MCF 10A (cell line): Measurements from ENCODE around the gene MPC2. TPM values are rescaled to one million over a fixed set of nuclear protein-coding genes. Genes with fewer than 3 reads are reported as not detected.
"Not testable (repeated sequence)": the region's sequence is repeated elsewhere in the genome, so short reads cannot be mapped to it uniquely, and the experiment has no call there.

Experiments used
- BruUV-seq: library from RNA; stranded (reverse); fragments of 400-500 nt; replicated peaks from 2 replicates; lab custom pipeline; 2021; lab: Mats Ljungman, UMichigan
- CTCF ChIA-PET: fragments of 300-600 bp; sonication (Branson Sonifier 250); formaldehyde crosslinking; extraction: SDS; loops from one replicate; lab custom pipeline; 2021; ENCODE audit warnings: antibody characterized with exemption, inconsistent platforms; lab: Yijun Ruan, JAX
- POLR2A ChIA-PET: fragments of 300-600, 350-650 bp; sonication (Branson Sonifier 250); formaldehyde crosslinking; extraction: SDS; loops from one replicate; lab custom pipeline; 2020; ENCODE audit warnings: antibody characterized with exemption, inconsistent platforms; lab: Yijun Ruan, JAX
- DNase-seq: peaks from one replicate; pipeline ENCODE4 v3.0.0-alpha.2; 2018; ENCODE audit not compliant: unreplicated experiment
- H3K27ac Mint-ChIP-seq: one replicate; pipeline ENCODE4 v1.8.0; 2022; ENCODE audit warnings: mild to moderate bottlenecking, low read depth, mixed read lengths; ENCODE audit not compliant: unreplicated experiment
- H3K27me3 Mint-ChIP-seq: one replicate; pipeline ENCODE4 v1.8.0; 2022; ENCODE audit warnings: mixed read lengths; ENCODE audit not compliant: insufficient read depth, unreplicated experiment
- H3K36me3 Mint-ChIP-seq: one replicate; pipeline ENCODE4 v1.8.0; 2022; ENCODE audit warnings: mild to moderate bottlenecking, moderate library complexity, mixed read lengths; ENCODE audit not compliant: insufficient read depth, unreplicated experiment
- H3K4me1 Mint-ChIP-seq: one replicate; pipeline ENCODE4 v1.8.0; 2022; ENCODE audit warnings: mixed read lengths; ENCODE audit not compliant: insufficient read depth, unreplicated experiment
- H3K4me3 Mint-ChIP-seq: one replicate; pipeline ENCODE4 v1.8.0; 2022; ENCODE audit warnings: mild to moderate bottlenecking, moderate library complexity, mixed read lengths; ENCODE audit not compliant: unreplicated experiment
- H3K9me3 Mint-ChIP-seq: one replicate; pipeline ENCODE4 v1.8.0; 2022; ENCODE audit warnings: mixed read lengths; ENCODE audit not compliant: unreplicated experiment
- intact Hi-C: fragments of 100-400 bp; cut with micrococcal nuclease; formaldehyde crosslinking; loops from 2 replicates; pipeline ENCODE4 v1.14.1; 2022
- total RNA-seq: library from RNA; stranded (reverse); gene quantifications from 2 replicates; pipeline ENCODE4 v1.2.3, GENCODE V29; 2022
- TF ChIP-seq, protein P1 (sequence below): fragments of 200-600 bp; IDR thresholded peaks from one replicate; pipeline ENCODE4 v1.8.0; 2022; ENCODE audit warnings: antibody characterized with exemption, mild to moderate bottlenecking; ENCODE audit not compliant: unreplicated experiment

The MPC2 gene
- total RNA-seq, 1 experiment from 2014 or later, result 108 TPM

DNA sequence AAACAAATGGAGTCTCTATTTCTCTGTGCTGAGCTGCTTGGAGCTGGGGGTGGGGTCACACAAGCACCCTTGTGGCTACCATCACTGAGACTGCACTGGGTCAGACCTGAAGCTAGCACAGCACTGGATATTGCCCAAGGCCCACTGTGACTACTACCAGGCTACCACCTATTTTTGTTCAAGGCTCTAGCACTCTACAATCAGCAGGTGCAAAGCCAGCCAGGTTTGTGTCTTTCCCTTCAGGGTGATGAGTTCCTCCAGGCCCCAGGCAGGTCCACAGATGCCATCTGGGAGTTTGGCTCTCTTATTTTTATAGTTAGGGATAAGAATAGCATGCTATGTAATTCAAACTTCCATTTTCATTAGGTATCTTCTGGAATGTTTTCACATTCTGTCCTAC, 46.5 kb downstream of the MPC2 start:
- intact Hi-C loops, result no loop called here
- Mint-ChIP-seq H3K36me3 (no peaks in the 10 kb centered on the region), H3K4me3 (no peak overlapping the region), H3K27ac (no peak overlapping the region), H3K9me3 (no peaks in the 10 kb centered on the region), H3K4me1 (no peaks in the 10 kb centered on the region), H3K27me3 (no peaks in the 10 kb centered on the region)
- TF ChIP-seq, protein P1, sequence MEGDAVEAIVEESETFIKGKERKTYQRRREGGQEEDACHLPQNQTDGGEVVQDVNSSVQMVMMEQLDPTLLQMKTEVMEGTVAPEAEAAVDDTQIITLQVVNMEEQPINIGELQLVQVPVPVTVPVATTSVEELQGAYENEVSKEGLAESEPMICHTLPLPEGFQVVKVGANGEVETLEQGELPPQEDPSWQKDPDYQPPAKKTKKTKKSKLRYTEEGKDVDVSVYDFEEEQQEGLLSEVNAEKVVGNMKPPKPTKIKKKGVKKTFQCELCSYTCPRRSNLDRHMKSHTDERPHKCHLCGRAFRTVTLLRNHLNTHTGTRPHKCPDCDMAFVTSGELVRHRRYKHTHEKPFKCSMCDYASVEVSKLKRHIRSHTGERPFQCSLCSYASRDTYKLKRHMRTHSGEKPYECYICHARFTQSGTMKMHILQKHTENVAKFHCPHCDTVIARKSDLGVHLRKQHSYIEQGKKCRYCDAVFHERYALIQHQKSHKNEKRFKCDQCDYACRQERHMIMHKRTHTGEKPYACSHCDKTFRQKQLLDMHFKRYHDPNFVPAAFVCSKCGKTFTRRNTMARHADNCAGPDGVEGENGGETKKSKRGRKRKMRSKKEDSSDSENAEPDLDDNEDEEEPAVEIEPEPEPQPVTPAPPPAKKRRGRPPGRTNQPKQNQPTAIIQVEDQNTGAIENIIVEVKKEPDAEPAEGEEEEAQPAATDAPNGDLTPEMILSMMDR, result no peak
- POLR2A ChIA-PET, result no interaction called here
- BruUV-seq, result no TSS peak
- CTCF ChIA-PET, result no interaction called here
- DNase-seq, result no peak

GRCh38 chr1:167887187-167887586, 49.7 kb downstream of the MPC2 start:
- CTCF ChIA-PET, H3K36me3 Mint-ChIP-seq, H3K4me3 Mint-ChIP-seq, H3K9me3 Mint-ChIP-seq, H3K27me3 Mint-ChIP-seq, H3K27ac Mint-ChIP-seq, BruUV-seq, intact Hi-C loops, DNase-seq, H3K4me1 Mint-ChIP-seq, POLR2A ChIA-PET: not testable (repeated sequence)

DNA sequence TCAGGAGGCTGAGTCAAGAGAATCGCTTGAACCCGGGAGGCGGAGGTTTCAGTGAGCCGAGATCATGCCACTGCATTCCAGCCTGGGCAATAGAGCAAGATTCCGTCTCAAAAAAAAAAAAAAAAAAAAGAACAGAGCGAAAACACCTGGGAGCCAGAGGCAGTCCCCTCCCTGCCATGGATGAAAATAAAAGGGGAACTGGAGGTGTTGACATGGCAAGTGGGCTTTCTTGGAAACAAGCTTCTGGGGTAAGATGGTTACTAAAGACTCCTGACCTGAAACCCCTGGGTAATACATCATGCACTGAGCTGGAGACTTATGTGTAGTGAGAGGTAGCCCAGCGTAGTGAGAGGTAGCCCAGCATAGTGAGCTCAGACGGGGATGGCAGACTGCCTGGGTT, 54.5 kb downstream of the MPC2 start:
- BruUV-seq, result no TSS peak
- no peaks in the 10 kb centered on the region for H3K9me3 Mint-ChIP-seq
- ChIA-PET POLR2A (interaction anchor here (0.6 kb wide), 1 partner anchor 44 kb away, joined by 3 read pairs; no protein-coding TSS in a partner anchor), CTCF (interaction anchor here (0.6 to 1.2 kb wide), 4 partner anchors 10 to 168 kb away, joined by 3 to 4 read pairs (median 3); no protein-coding TSS in a partner anchor)
- intact Hi-C loops, result no loop called here
- no peak for DNase-seq
- no peak overlapping the region for H3K4me3 Mint-ChIP-seq
- no peaks in the 10 kb centered on the region for H3K36me3 Mint-ChIP-seq
- no peak overlapping the region for H3K27ac Mint-ChIP-seq
- H3K4me1 Mint-ChIP-seq, result peaks cover 9% of the 10 kb centered on the region
- H3K27me3 Mint-ChIP-seq, result no peaks in the 10 kb centered on the region
- TF ChIP-seq, protein P1, result no peak

DNA sequence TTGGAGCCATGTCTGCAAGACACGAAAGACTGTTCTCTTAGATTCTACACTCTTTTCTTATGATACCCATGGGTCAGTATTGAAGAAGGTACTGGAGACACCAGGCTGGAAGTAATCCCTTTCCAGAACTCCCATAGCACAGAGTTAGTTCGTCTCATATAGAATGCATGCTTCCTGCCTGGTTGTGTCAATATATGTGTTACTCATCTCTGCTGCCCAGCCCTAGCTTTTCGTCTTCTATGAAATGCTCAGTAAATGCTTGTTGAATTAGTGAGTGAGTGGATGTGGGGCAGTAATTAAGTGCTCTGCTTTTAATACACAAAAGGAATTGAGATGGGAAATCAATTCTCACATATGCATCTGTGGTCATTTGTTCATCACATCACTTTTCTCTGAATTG, 55.1 kb downstream of the MPC2 start:
- TF ChIP-seq, protein P1, result no peak
- H3K4me1 Mint-ChIP-seq, result peaks cover 9% of the 10 kb centered on the region
- intact Hi-C loops, result no loop called here
- H3K9me3 Mint-ChIP-seq, result no peaks in the 10 kb centered on the region
- ChIA-PET CTCF (interaction anchor here (1.1 kb wide), 1 partner anchor 10 kb away, joined by 4 read pairs; no protein-coding TSS in a partner anchor), POLR2A (interaction anchor here (0.6 to 0.7 kb wide), 3 partner anchors 45 to 104 kb away, joined by 3 read pairs; no protein-coding TSS in a partner anchor)
- H3K27ac Mint-ChIP-seq, result no peak overlapping the region
- H3K27me3 Mint-ChIP-seq, result no peaks in the 10 kb centered on the region
- no TSS peak for BruUV-seq
- no peaks in the 10 kb centered on the region for H3K36me3 Mint-ChIP-seq
- H3K4me3 Mint-ChIP-seq, result no peak overlapping the region
- no peak for DNase-seq
